HG03457 (cell line): Measurements from ENCODE around the gene MYOF.
"Not testable (repeated sequence)": the region's sequence is repeated elsewhere in the genome, so short reads cannot be mapped to it uniquely, and the experiment has no call there.

Experiments used
- ATAC-seq: cut with Tn5 transposase; IDR thresholded peaks from one replicate; pipeline ENCODE4 v1.9.1; 2021; ENCODE audit warnings: moderate number of reproducible peaks; ENCODE audit not compliant: unreplicated experiment

The MYOF gene

GRCh38 chr10:93358398-93358797 lies 123.7 kb downstream of the MYOF start:
- ATAC-seq, result not testable (repeated sequence)

GRCh38 chr10:93357680-93358079 lies 124.5 kb downstream of the MYOF start:
- ATAC-seq, result no peak

- ATAC-seq, result no peak
Measured at GRCh38 chr10:93356516-93356915, 125.6 kb downstream of the MYOF start.

GRCh38 chr10:93352638-93353383 lies 129.3 kb downstream of the MYOF start:
- no peak for ATAC-seq

GRCh38 chr10:93346694-93347093 lies 135.4 kb downstream of the MYOF start:
- ATAC-seq, result no peak

GRCh38 chr10:93346108-93346507 lies 136.0 kb downstream of the MYOF start:
- no peak for ATAC-seq

- no peak for ATAC-seq
Measured at GRCh38 chr10:93344691-93345090, 137.4 kb downstream of the MYOF start.

GRCh38 chr10:93342921-93343320 lies 139.2 kb downstream of the MYOF start:
- no peak for ATAC-seq

GRCh38 chr10:93342366-93342765 lies 139.8 kb downstream of the MYOF start:
- no peak for ATAC-seq

- ATAC-seq, result no peak
Measured at GRCh38 chr10:93337309-93337721, 144.8 kb downstream of the MYOF start.

- ATAC-seq, result no peak
Measured at GRCh38 chr10:93336678-93337077, 145.5 kb downstream of the MYOF start.

- no peak for ATAC-seq
Measured at GRCh38 chr10:93336110-93336509, 146.0 kb downstream of the MYOF start.

- no peak for ATAC-seq
Measured at GRCh38 chr10:93334901-93335327, 147.2 kb downstream of the MYOF start.

- no peak for ATAC-seq
Measured at GRCh38 chr10:93334181-93334580, 148.0 kb downstream of the MYOF start.

GRCh38 chr10:93333278-93333978 lies 148.7 kb downstream of the MYOF start:
- no peak for ATAC-seq

GRCh38 chr10:93330824-93331223 lies 151.3 kb downstream of the MYOF start:
- ATAC-seq, result no peak

- ATAC-seq, result no peak
Measured at GRCh38 chr10:93319896-93320295, 162.2 kb downstream of the MYOF start.

GRCh38 chr10:93319096-93319495 lies 163.0 kb downstream of the MYOF start:
- no peak for ATAC-seq

- no peak for ATAC-seq
Measured at GRCh38 chr10:93315246-93315645, 166.9 kb downstream of the MYOF start.

- ATAC-seq, result not testable (repeated sequence)
Measured at GRCh38 chr10:93314656-93315055, 167.5 kb downstream of the MYOF start.

GRCh38 chr10:93313798-93314197 lies 168.3 kb downstream of the MYOF start:
- ATAC-seq, result no peak

GRCh38 chr10:93309062-93309461 lies 173.1 kb downstream of the MYOF start:
- ATAC-seq, result no peak
